ENCODE data around the gene RBM12. TPM values are rescaled to one million over a fixed set of nuclear protein-coding genes. Genes with fewer than 3 reads are reported as not detected.
"Not testable (repeated sequence)": the region's sequence is repeated elsewhere in the genome, so short reads cannot be mapped to it uniquely, and the experiment has no call there.

The RBM12 gene
- total RNA-seq: 59.0 to 66.5 TPM (median 63.8 TPM) in 3 replicates
- long read RNA-seq, full-length matches to known transcripts: 24 of 33 reads
- long read RNA-seq, partial matches to known transcripts: 0 of 33 reads
- long read RNA-seq, other reads (novel, unspliced or antisense): 9 of 33 reads

GRCh38 chr20:35664466-35665206, at the start of gene RBM12, which contains the start of gene CPNE1:
Gene RBM12, minus strand, starts transcription at chr20:35664900. Its CDS starts 9,578 bp downstream, at chr20:35655322.
Gene CPNE1, minus strand, starts transcription at chr20:35664900. Its CDS starts 31,977 bp downstream, at chr20:35632923.
- Mint-ChIP-seq H3K4me3 (ENCODE audit: unreplicated experiment) (peak within 1 kb of the TSS; percentile 92), H3K36me3 (ENCODE audit: low read depth) (peaks cover 11% of the 10 kb centered on the region), H3K9me3 (ENCODE audit: low read depth) (no peaks in the 10 kb centered on the region), H3K4me1 (ENCODE audit: low read depth) (peaks cover 47% of the 10 kb centered on the region), H3K27ac (ENCODE audit: unreplicated experiment) (peak within 1 kb of the TSS; percentile 99), H3K27me3 (ENCODE audit: low read depth) (no peaks in the 10 kb centered on the region)
- peak; percentile 95 for DNase-seq (ENCODE audit: low spot score)
- TF ChIP-seq CTCF (IDR thresholded peaks at IDR 0.05): peak; percentile 29

- peaks cover 49% of the 10 kb centered on the region for H3K36me3 Mint-ChIP-seq (ENCODE audit: low read depth)
- no peaks in the 10 kb centered on the region for H3K9me3 Mint-ChIP-seq (ENCODE audit: low read depth)
- peaks cover 20% of the 10 kb centered on the region for H3K4me1 Mint-ChIP-seq (ENCODE audit: low read depth)
- H3K27me3 Mint-ChIP-seq (ENCODE audit: low read depth): no peaks in the 10 kb centered on the region
- peak overlapping the region; percentile 57 for H3K27ac Mint-ChIP-seq (ENCODE audit: unreplicated experiment)
- TF ChIP-seq CTCF (IDR thresholded peaks at IDR 0.05): no peak
- no peak overlapping the region for H3K4me3 Mint-ChIP-seq (ENCODE audit: unreplicated experiment)
- DNase-seq (ENCODE audit: low spot score): no peak
Observed at GRCh38 chr20:35714127-35714526, 49.4 kb upstream of the RBM12 start.

GRCh38 chr20:35713120-35713519, 48.4 kb upstream of the RBM12 start:
- H3K9me3 Mint-ChIP-seq (ENCODE audit: low read depth); H3K4me3 Mint-ChIP-seq (ENCODE audit: unreplicated experiment); H3K27ac Mint-ChIP-seq (ENCODE audit: unreplicated experiment); DNase-seq (ENCODE audit: low spot score); H3K27me3 Mint-ChIP-seq (ENCODE audit: low read depth): not testable (repeated sequence)
- H3K36me3 Mint-ChIP-seq (ENCODE audit: low read depth): peaks cover 46% of the 10 kb centered on the region
- H3K4me1 Mint-ChIP-seq (ENCODE audit: low read depth): peaks cover 20% of the 10 kb centered on the region

GRCh38 chr20:35711588-35712209, 47.0 kb upstream of the RBM12 start:
- no peak for TF ChIP-seq CTCF (IDR thresholded peaks at IDR 0.05)
- peak overlapping the region; percentile 57 for H3K27ac Mint-ChIP-seq (ENCODE audit: unreplicated experiment)

GRCh38 chr20:35710884-35711587, 46.3 kb upstream of the RBM12 start:
- Mint-ChIP-seq H3K36me3 (ENCODE audit: low read depth) (peaks cover 43% of the 10 kb centered on the region), H3K27ac (ENCODE audit: unreplicated experiment) (peak overlapping the region; percentile 51), H3K4me1 (ENCODE audit: low read depth) (peaks cover 18% of the 10 kb centered on the region), H3K27me3 (ENCODE audit: low read depth) (no peaks in the 10 kb centered on the region), H3K4me3 (ENCODE audit: unreplicated experiment) (no peak overlapping the region), H3K9me3 (ENCODE audit: low read depth) (no peaks in the 10 kb centered on the region)
- no peak for DNase-seq (ENCODE audit: low spot score)
- no peak for TF ChIP-seq CTCF (IDR thresholded peaks at IDR 0.05)

More at GRCh38 chr20:35711588-35712209, 47.0 kb upstream of the RBM12 start:
- Mint-ChIP-seq H3K9me3 (ENCODE audit: low read depth) (no peaks in the 10 kb centered on the region), H3K4me1 (ENCODE audit: low read depth) (peaks cover 18% of the 10 kb centered on the region), H3K4me3 (ENCODE audit: unreplicated experiment) (no peak overlapping the region), H3K36me3 (ENCODE audit: low read depth) (peaks cover 43% of the 10 kb centered on the region), H3K27me3 (ENCODE audit: low read depth) (no peaks in the 10 kb centered on the region)
- DNase-seq (ENCODE audit: low spot score): no peak

All from chondrocyte (in vitro differentiated cells).